Panc1 (cell line): Measurements from ENCODE around the gene SF3B1. TPM values are rescaled to one million over a fixed set of nuclear protein-coding genes. Genes with fewer than 3 reads are reported as not detected.

Experiments
- ATAC-seq: fragments of 200-7000 bp; cut with Tn5 transposase; 2 replicates; pipeline ENCODE4 v1.9.1; 2020; ENCODE audit warnings: mild to moderate bottlenecking, moderate library complexity
- BruUV-seq: library from RNA; stranded (reverse); fragments of 400-500 nt; replicated peaks from 2 replicates; lab custom pipeline; 2021; lab: Mats Ljungman, UMichigan
- CTCF ChIA-PET: fragments of 300-600 bp; sonication (Branson Sonifier 250); formaldehyde crosslinking; loops from one replicate; lab custom pipeline; 2022; ENCODE audit warnings: antibody characterized with exemption; lab: Charles Lee
- POLR2A ChIA-PET: fragments of 300-600 bp; sonication (Branson Sonifier 250); formaldehyde crosslinking; loops from one replicate; lab custom pipeline; 2022; ENCODE audit warnings: antibody characterized with exemption; lab: Charles Lee
- DNase-seq: peaks from one replicate; pipeline ENCODE4 v3.0.0-alpha.2; 2010; ENCODE audit warnings: low read depth, low spot score
- H3K27ac ChIP-seq: 2 replicates; pipeline ENCODE4 v1.5.1; 2011; ENCODE audit warnings: mild to moderate bottlenecking, low read length, inconsistent platforms
- H3K27me3 ChIP-seq: fragments of 200-500 bp; sonication (Bioruptor generic); 2 replicates; pipeline ENCODE4 v1.6.0; 2014; ENCODE audit warnings: low read length, inconsistent platforms; ENCODE audit not compliant: control insufficient read depth, insufficient read depth
- H3K36me3 ChIP-seq: fragments of 200-500 bp; sonication (Bioruptor generic); 2 replicates; pipeline ENCODE4 v1.5.1; 2014; ENCODE audit warnings: inconsistent platforms, mild to moderate bottlenecking, low read length, moderate library complexity; ENCODE audit not compliant: control insufficient read depth, insufficient read depth
- H3K4me1 ChIP-seq: 2 replicates; pipeline ENCODE4 v1.5.1; 2011; ENCODE audit warnings: inconsistent platforms, mild to moderate bottlenecking, low read length, moderate library complexity; ENCODE audit not compliant: control insufficient read depth, insufficient read depth
- H3K4me3 ChIP-seq, 2 experiments: 2 replicates each; pipeline ENCODE4 v1.5.1; 2011 to 2012; ENCODE audit warnings: low read depth in 2 of 2, low read length in 2 of 2, mild to moderate bottlenecking in 2 of 2, inconsistent platforms in 1 of 2, moderate library complexity in 1 of 2
- H3K9me3 ChIP-seq: fragments of 200-500 bp; sonication (Bioruptor generic); 2 replicates; pipeline ENCODE4 v1.5.1; 2014; ENCODE audit warnings: low read depth, mild to moderate bottlenecking, inconsistent platforms, low read length, moderate library complexity; ENCODE audit not compliant: control insufficient read depth, insufficient read depth
- POLR2AphosphoS5 ChIP-seq: IDR thresholded peaks from 2 replicates; pipeline ENCODE4 v1.6.1; 2012; ENCODE audit warnings: mild to moderate bottlenecking, low read depth, low read length, moderate library complexity
- SIN3A ChIP-seq: IDR thresholded peaks from 2 replicates; pipeline ENCODE4 v1.6.1; 2012; ENCODE audit warnings: low read depth, mild to moderate bottlenecking, low read length, moderate library complexity, borderline replicate concordance; ENCODE audit not compliant: insufficient read depth
- TCF7L2 ChIP-seq: IDR thresholded peaks from 2 replicates; pipeline ENCODE4 v1.6.1; 2011; ENCODE audit warnings: mild to moderate bottlenecking, low read depth, low read length, inconsistent platforms
- in situ Hi-C: cut with HindIII; loops from 2 replicates; pipeline ENCODE4 v1.10.0; 2016; ENCODE audit warnings: low sequenced_read_pairs, low pct_unique_long_range_greater_than_20kb
- intact Hi-C: fragments of 100-400 bp; cut with micrococcal nuclease; formaldehyde crosslinking; loops from one replicate; pipeline ENCODE4 v1.10.0; 2022; ENCODE audit not compliant: unreplicated experiment
- total RNA-seq: library from RNA; stranded (reverse); gene quantifications from one replicate; pipeline ENCODE4 v1.2.1, GENCODE V29; 2021; ENCODE audit not compliant: unreplicated experiment
- TF ChIP-seq, protein P1 (sequence below), 2 experiments: IDR thresholded peaks; 2 replicates each; pipeline ENCODE4 v1.6.1; 2011 to 2012; ENCODE audit warnings: low read depth in 2 of 2, control low read depth in 1 of 2, low read length in 1 of 2, mild to moderate bottlenecking in 1 of 2, moderate library complexity in 1 of 2; ENCODE audit not compliant: insufficient read depth in 1 of 2
- TF ChIP-seq, protein P2 (sequence below): fragments of 450-650 bp; IDR thresholded peaks from 2 replicates; pipeline ENCODE4 v1.5.1; 2017; ENCODE audit warnings: mild to moderate bottlenecking

SF3B1 gene
- total RNA-seq, 1 experiment from 2014 or later: 275 TPM

DNA sequence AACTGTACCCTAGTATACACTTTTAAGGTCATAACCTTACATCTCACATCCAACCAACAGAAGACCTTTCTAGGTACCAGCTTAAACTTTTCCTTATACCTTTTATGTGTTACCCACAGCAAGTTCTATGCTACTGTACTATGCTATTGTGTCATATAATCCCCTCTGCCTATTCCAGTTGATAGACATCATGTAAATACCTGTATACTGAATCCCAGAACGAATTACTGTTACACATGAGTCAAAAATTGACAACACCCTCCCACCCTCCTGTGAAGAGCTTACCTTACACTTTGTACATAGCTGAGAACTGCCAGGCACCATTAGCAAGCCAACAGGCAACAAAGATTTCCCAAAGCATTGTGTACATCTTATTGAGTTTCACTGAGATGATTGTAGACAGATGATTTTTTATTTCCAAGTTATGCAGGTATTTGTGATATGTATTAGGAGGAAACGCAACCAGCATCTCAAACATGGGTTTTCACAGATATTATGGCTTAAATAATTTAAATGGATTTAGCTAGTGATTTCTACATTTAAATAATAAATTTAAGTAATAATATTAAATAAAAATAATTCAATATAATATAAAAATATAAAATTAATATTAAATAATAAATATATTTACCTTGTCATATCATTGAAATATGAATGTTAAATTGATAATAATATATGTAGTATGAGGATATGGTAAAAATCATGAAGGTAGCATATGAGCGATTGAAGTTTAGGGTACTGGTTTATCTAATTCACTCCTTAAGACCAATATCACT is 81.2 kb downstream of the SF3B1 start:
- TF ChIP-seq SIN3A (no peak), TCF7L2 (no peak), POLR2AphosphoS5 (no peak)
- TF ChIP-seq, protein P1, sequence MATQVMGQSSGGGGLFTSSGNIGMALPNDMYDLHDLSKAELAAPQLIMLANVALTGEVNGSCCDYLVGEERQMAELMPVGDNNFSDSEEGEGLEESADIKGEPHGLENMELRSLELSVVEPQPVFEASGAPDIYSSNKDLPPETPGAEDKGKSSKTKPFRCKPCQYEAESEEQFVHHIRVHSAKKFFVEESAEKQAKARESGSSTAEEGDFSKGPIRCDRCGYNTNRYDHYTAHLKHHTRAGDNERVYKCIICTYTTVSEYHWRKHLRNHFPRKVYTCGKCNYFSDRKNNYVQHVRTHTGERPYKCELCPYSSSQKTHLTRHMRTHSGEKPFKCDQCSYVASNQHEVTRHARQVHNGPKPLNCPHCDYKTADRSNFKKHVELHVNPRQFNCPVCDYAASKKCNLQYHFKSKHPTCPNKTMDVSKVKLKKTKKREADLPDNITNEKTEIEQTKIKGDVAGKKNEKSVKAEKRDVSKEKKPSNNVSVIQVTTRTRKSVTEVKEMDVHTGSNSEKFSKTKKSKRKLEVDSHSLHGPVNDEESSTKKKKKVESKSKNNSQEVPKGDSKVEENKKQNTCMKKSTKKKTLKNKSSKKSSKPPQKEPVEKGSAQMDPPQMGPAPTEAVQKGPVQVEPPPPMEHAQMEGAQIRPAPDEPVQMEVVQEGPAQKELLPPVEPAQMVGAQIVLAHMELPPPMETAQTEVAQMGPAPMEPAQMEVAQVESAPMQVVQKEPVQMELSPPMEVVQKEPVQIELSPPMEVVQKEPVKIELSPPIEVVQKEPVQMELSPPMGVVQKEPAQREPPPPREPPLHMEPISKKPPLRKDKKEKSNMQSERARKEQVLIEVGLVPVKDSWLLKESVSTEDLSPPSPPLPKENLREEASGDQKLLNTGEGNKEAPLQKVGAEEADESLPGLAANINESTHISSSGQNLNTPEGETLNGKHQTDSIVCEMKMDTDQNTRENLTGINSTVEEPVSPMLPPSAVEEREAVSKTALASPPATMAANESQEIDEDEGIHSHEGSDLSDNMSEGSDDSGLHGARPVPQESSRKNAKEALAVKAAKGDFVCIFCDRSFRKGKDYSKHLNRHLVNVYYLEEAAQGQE (IDR thresholded peaks at IDR 0.05; ENCODE audit: insufficient read depth in 1 of 2, low read depth in 2 of 2, low read length in 1 of 2): no peak
- TF ChIP-seq, protein P2, sequence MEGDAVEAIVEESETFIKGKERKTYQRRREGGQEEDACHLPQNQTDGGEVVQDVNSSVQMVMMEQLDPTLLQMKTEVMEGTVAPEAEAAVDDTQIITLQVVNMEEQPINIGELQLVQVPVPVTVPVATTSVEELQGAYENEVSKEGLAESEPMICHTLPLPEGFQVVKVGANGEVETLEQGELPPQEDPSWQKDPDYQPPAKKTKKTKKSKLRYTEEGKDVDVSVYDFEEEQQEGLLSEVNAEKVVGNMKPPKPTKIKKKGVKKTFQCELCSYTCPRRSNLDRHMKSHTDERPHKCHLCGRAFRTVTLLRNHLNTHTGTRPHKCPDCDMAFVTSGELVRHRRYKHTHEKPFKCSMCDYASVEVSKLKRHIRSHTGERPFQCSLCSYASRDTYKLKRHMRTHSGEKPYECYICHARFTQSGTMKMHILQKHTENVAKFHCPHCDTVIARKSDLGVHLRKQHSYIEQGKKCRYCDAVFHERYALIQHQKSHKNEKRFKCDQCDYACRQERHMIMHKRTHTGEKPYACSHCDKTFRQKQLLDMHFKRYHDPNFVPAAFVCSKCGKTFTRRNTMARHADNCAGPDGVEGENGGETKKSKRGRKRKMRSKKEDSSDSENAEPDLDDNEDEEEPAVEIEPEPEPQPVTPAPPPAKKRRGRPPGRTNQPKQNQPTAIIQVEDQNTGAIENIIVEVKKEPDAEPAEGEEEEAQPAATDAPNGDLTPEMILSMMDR: no peak
- no peaks in the 10 kb centered on the region for H3K4me1 ChIP-seq
- no peak overlapping the region for H3K27ac ChIP-seq
- no peak for DNase-seq
- H3K27me3 ChIP-seq: no peaks in the 10 kb centered on the region
- H3K9me3 ChIP-seq: no peaks in the 10 kb centered on the region
- ATAC-seq: no peak
- in situ Hi-C loops (no loop called here), intact Hi-C loops (no loop called here)
- POLR2A ChIA-PET: no interaction called here
- H3K4me3 ChIP-seq: no peak overlapping the region
- no peaks in the 10 kb centered on the region for H3K36me3 ChIP-seq
- CTCF ChIA-PET: interaction anchor here (0.5 kb wide), 1 partner anchor 242 kb away, joined by 5 read pairs; no protein-coding TSS in a partner anchor
- BruUV-seq: no TSS peak

DNA sequence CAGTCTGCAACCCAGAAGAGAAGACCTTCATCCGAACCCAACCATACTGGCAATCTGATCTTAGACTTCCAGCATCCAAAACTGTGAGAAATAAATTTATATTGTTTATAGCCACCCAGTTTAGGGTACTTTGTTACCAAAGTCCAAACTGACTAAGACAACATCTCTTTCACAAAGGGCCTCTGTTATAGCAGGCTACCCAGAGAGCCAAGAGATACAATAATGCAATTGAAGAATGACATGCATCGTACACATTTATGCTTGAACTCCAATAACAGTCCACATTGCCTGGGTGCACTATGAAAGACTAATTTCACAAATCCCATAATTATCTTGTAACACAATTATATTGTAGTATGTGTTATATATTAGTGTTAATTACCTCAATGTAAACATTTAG is 85.1 kb downstream of the SF3B1 start:
- ATAC-seq (no peak), DNase-seq (no peak)
- H3K27me3 ChIP-seq: no peaks in the 10 kb centered on the region
- H3K27ac ChIP-seq: no peak overlapping the region
- H3K4me3 ChIP-seq: no peak overlapping the region
- H3K36me3 ChIP-seq: no peaks in the 10 kb centered on the region
- BruUV-seq: no TSS peak
- H3K9me3 ChIP-seq: no peaks in the 10 kb centered on the region
- in situ Hi-C loops (no loop called here), intact Hi-C loops (no loop called here)
- ChIA-PET CTCF (no interaction called here), POLR2A (no interaction called here)
- no peak for TF ChIP-seq POLR2AphosphoS5
- TF ChIP-seq, protein P2: no peak
- TF ChIP-seq, protein P1 (IDR thresholded peaks at IDR 0.05; ENCODE audit: insufficient read depth in 1 of 2, low read depth in 2 of 2, low read length in 1 of 2): no peak
- TF ChIP-seq SIN3A: no peak
- TF ChIP-seq TCF7L2: no peak
- no peaks in the 10 kb centered on the region for H3K4me1 ChIP-seq
